GM21786 (cell line): ENCODE measurements around the gene MCF2L.

Experiments
- ATAC-seq: cut with Tn5 transposase; IDR thresholded peaks from one replicate; pipeline ENCODE4 v1.9.1; 2021; ENCODE audit not compliant: unreplicated experiment

Gene MCF2L

GRCh38 chr13:112996671-112997091, 27.7 kb downstream of the MCF2L start:
- ATAC-seq, result no peak

- ATAC-seq, result no peak
Measured at GRCh38 chr13:112997188-112998130, 28.4 kb downstream of the MCF2L start.

DNA sequence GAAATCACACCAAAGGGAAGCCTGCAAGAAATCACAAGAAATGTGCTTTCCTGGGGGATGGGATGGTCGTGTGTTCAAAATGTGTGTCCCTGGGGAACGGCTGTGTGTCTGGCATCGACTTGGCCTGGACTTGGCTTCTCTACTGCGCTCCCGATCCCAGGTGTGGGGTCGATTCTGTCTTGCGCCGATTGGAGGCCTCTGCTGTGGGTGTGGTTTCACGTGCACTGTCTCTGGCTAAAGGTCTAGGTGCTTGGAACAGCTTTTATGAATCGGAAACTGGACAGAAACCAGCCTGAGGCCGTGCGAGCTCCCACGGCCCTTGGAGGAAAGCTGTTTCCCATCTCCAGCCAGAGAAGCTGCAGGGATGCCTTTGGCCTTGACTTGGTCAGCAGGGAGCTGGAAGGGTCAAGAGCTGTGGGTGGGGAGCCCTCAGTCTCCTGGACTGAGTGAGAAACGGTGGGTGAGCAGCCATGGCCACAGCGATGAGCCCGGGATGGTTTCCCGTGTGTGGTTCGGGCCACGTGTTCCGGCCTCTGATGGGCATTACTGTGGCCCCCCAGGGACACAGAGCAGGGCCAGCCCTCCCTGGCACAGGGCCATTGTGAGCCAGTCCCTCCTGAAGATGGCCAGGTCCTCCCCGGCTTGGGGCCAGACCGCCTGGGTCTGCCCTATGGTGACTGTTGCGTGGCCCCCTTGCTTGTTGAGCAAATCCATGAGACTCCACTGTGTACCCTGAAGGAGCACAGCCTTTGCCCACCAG, 29.7 kb downstream of the MCF2L start:
- no peak for ATAC-seq

DNA sequence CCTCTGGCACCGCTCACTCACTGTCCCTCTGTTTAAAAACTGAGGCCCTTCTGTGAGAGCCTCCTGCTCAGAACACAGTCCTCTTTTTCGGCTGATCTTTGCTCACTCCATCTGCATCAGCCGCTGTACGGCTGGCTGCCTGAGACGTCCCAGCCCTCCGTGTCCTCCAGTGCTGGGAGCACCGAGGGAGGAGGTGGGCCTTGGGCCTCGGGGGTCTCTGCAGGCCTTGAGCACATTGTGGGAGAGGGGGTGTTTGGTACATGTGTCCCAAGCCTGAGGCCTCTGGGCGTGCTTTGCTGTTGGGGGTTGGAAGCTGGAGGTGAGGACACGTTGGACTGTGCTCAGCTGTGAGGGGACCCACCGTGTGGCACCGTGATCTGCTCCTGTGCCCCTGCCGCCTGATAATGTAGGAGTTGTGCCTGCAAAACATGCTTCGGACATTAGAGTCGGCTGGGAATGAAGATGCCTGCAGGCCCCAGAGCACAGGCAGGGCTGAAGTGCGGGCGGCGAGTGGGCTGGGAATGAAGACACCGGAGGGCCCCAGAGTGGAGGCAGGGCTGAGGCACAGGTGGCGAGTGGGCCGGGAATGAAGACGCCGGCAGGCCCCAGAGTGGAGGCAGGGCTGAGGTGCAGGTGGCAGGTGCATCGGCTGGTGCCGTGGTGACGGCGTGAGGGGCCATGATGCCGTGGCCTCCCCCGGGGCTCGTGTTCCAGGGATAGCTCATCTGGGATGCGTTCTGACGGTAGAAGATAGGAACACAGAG, 30.6 kb downstream of the MCF2L start:
- ATAC-seq, result no peak

- ATAC-seq, result no peak
Measured at GRCh38 chr13:113000575-113000974, 31.6 kb downstream of the MCF2L start.

GRCh38 chr13:113001241-113002140, 32.5 kb downstream of the MCF2L start:
- ATAC-seq, result no peak

GRCh38 chr13:113002206-113002912, 33.3 kb downstream of the MCF2L start:
- ATAC-seq, result no peak

GRCh38 chr13:113002913-113003290, 33.9 kb downstream of the MCF2L start:
- ATAC-seq, result no peak

DNA sequence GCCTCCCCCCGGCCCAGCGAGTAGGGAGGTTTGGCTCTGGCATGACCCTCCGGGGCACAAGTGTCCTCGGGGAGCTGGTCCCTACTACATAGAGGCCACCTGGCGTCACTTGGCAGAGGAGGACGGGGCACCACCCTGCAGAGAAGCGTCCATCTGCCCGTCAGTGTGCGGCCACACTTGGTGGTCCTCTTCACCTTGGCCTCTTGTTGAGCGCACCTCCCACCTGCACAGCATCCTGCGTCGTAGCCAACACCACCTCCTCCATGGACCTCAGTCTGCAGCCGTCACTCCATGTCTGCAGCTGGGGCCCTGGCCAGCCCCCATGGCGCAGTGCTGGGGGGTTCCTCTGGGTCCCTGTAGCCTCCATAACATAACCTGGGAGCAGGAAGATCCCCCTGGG, 35.1 kb downstream of the MCF2L start:
- ATAC-seq, result no peak

DNA sequence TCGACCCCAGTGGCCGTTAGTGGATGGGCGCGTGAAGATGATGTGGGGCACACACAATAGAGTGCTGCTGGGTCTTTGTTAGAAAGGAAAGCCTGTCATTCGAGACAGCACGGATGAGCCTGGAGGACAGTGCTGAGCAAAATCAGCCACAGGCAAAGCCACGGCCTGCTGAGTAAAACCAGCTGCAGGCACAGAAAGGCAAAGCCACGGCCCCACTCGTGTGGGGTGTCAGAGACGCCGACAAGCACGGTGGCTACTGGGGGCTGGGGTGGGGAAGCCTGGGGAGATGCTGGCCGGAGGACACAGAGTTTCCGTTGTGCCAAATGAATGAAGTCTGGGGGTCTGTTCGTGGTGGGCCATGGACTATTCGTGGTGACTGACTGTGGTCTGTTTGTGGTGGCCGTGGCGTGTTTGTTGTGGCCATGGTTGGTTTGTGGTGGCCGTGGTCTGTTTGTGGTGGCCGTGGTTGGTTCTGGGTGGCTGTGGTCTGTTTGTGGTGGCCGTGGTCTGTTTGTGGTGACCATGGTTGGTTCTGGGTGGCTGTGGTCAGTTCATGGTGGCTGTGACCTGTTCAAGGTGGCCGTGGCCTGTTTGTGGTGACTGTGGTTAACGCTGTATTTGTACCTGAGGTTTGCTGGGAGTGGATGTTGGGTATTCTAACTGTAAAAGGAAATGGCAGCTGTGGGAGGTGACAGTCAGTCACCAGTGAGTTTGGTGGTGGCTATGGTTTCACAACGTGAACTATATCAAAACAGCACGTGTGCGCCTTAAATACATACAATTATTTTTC, 36.3 kb downstream of the MCF2L start:
- no peak for ATAC-seq

GRCh38 chr13:113005997-113006396, 37.0 kb downstream of the MCF2L start:
- no peak for ATAC-seq

GRCh38 chr13:113006660-113007059, 37.6 kb downstream of the MCF2L start:
- no peak for ATAC-seq

DNA sequence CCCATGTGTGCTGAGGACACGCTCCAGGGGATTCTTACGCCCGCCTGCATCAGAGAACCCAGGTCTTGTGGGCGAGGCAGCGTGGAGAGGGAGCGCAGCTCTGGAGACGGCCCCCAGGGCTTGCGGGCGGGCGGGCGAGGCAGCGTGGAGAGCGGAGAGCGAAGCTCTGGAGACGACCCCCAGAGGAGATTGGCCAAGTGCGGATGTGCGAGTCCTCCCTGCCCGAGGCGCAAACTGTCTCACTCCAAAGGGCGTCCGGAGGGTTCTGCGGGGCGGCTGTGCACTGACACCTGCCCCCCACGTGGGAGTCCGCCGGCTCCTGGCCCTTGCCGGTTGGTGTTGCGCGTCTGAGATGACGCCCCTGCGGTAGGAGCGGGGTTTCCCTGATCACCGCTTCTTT, 39.8 kb downstream of the MCF2L start:
- no peak for ATAC-seq

DNA sequence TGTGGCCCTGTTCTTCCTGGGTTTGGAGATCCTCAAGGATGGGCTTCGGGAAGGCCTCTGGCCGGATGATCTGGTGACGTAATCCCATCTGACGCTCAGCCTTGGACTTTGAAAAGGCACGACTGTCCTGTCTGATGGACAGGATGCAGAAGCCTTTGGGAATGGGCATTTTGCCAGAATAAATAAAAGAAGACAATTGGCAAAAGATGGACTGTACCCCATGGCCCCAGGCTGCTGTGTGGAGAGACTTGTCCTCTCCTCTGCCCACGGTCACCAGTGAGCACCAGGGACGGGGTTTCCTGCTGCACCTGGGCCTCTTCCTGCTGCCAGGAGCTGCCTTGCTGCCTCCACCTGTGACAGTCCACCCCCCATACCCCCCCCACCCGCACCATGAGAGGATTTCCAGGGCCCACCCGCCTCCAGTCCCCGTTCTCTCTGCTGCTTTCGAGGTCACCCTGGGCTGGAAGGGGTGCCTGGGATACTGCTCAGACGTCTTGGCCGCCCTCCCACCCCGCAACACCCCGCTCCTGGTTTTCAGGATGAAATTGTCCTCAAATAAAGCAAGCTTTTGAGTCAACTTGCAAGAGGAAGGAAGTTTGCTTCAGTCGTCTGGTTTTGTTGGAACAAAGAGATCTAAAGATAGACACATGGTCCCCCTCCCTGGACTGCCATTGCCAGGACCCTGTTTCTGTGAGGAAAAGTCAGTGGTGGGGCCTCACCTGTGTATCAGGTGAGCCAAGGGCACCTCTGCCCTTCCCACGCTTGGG, 40.9 kb downstream of the MCF2L start:
- no peak for ATAC-seq

- ATAC-seq, result no peak
Measured at GRCh38 chr13:113010510-113010865, 41.5 kb downstream of the MCF2L start.

- no peak for ATAC-seq
Measured at GRCh38 chr13:113013303-113013702, 44.3 kb downstream of the MCF2L start.

GRCh38 chr13:113013878-113014751, 45.1 kb downstream of the MCF2L start:
- no peak for ATAC-seq
